ENCODE results near the gene SYT1. TPM values are rescaled to one million over a fixed set of nuclear protein-coding genes. Genes with fewer than 3 reads are reported as not detected.

Gene SYT1
- total RNA-seq, 1 donor from 2014 or later, result not detected

GRCh38 chr12:79291711-79292110 is 427.1 kb downstream of the SYT1 start:
- intact Hi-C loops (cut with micrococcal nuclease), result no loop called here

- intact Hi-C loops (cut with micrococcal nuclease), result no loop called here
Measured at GRCh38 chr12:79294590-79294989, 430.0 kb downstream of the SYT1 start.

- intact Hi-C loops (cut with micrococcal nuclease), result no loop called here
Measured at GRCh38 chr12:79295572-79295971, 431.0 kb downstream of the SYT1 start.

- intact Hi-C loops (cut with micrococcal nuclease), result no loop called here
Measured at GRCh38 chr12:79296133-79296532, 431.6 kb downstream of the SYT1 start.

GRCh38 chr12:79296871-79297270 is 432.3 kb downstream of the SYT1 start:
- intact Hi-C loops (cut with micrococcal nuclease), result no loop called here

GRCh38 chr12:79298506-79298905 is 433.9 kb downstream of the SYT1 start:
- intact Hi-C loops (cut with micrococcal nuclease), result no loop called here

- intact Hi-C loops (cut with micrococcal nuclease), result no loop called here
Measured at GRCh38 chr12:79299447-79300198, 435.0 kb downstream of the SYT1 start.

GRCh38 chr12:79300199-79300568 is 435.6 kb downstream of the SYT1 start:
- intact Hi-C loops (cut with micrococcal nuclease), result no loop called here

GRCh38 chr12:79301181-79301580 is 436.6 kb downstream of the SYT1 start:
- intact Hi-C loops (cut with micrococcal nuclease), result no loop called here

GRCh38 chr12:79302162-79302814 is 437.7 kb downstream of the SYT1 start:
- intact Hi-C loops (cut with micrococcal nuclease), result no loop called here

- intact Hi-C loops (cut with micrococcal nuclease), result no loop called here
Measured at GRCh38 chr12:79307340-79307739, 442.8 kb downstream of the SYT1 start.

- intact Hi-C loops (cut with micrococcal nuclease), result no loop called here
Measured at GRCh38 chr12:79309039-79309438, 444.5 kb downstream of the SYT1 start.

GRCh38 chr12:79317179-79317847 is 452.7 kb downstream of the SYT1 start:
- intact Hi-C loops (cut with micrococcal nuclease), result no loop called here

GRCh38 chr12:79322905-79323304 is 458.3 kb downstream of the SYT1 start:
- intact Hi-C loops (cut with micrococcal nuclease), result no loop called here

- intact Hi-C loops (cut with micrococcal nuclease), result no loop called here
Measured at GRCh38 chr12:79324571-79324970, 460.0 kb downstream of the SYT1 start.

- intact Hi-C loops (cut with micrococcal nuclease), result no loop called here
Measured at GRCh38 chr12:79326222-79326621, 461.6 kb downstream of the SYT1 start.

GRCh38 chr12:79326663-79327062 is 462.1 kb downstream of the SYT1 start:
- intact Hi-C loops (cut with micrococcal nuclease), result no loop called here

GRCh38 chr12:79327465-79327864 is 462.9 kb downstream of the SYT1 start:
- intact Hi-C loops (cut with micrococcal nuclease), result no loop called here

GRCh38 chr12:79329933-79330332 is 465.4 kb downstream of the SYT1 start:
- intact Hi-C loops (cut with micrococcal nuclease), result no loop called here

GRCh38 chr12:79331870-79332269 is 467.3 kb downstream of the SYT1 start:
- intact Hi-C loops (cut with micrococcal nuclease), result no loop called here

- intact Hi-C loops (cut with micrococcal nuclease), result no loop called here
Measured at GRCh38 chr12:79333144-79333543, 468.6 kb downstream of the SYT1 start.

- intact Hi-C loops (cut with micrococcal nuclease), result no loop called here
Measured at GRCh38 chr12:79337662-79338290, 473.2 kb downstream of the SYT1 start.

All from T-helper 1 cell treated with Interleukin-12 subunit alpha and Interleukin-12 subunit beta and Interleukin-4 antibody, amounts not matched to agents 30 ng/mL and 1 ng/mL, for 36 hours (primary cell).